ENCODE measurements around the gene DNAJC16. TPM values are rescaled to one million over a fixed set of nuclear protein-coding genes. Genes with fewer than 3 reads are reported as not detected.

The DNAJC16 gene
- total and polyA plus RNA-seq, 2 of the 13 experiments (the other 11 are each of a cell fraction or from before 2014, with no cell fraction given), result 11.4 to 15.4 TPM

DNA sequence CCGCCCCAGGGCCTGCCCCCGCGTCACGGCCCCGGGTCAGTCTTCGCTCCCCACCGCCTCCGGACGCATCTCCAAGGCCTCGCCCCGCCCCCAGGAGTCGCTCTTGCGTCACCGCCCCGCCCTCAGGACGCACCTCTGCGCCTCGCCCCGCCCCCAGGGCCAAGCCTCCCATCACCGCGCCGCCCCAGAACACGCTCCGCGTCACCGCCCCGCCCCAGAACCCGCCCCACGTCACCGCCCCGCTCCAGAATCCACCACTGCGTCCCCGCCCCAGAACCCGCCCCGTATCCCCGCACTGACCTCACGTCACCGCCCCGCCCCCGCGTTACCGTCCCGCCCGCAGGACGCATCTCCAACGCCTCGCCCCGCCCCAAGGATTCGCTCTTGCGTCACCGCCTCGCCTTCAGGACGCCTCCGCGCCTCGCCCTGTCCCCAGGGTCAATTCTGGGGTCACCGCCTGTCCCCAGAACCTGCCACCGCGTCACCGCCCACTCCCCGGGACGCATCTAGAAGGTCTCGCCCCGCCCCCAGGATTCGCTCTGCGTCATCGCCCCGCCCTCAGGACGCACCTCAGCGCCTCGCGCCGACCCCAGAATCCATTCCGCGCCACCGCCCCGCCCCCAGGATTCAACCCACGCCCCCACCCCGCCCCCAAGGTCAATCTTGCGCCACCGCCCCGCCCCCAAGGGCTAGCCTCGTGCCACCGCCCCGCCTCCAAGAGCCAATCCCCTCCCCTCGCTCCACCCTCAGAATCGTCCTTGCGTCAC is 2.2 kb upstream of the DNAJC16 start (continued):
- TF ChIP-seq KMT2B (CRISPR knock-in tag; IDR thresholded peaks at IDR 0.05) (no peak), ZNF564 (CRISPR knock-in tag; IDR thresholded peaks at IDR 0.05) (no peak), ZNF549 (CRISPR knock-in tag; IDR thresholded peaks at IDR 0.05) (no peak), MED1 (CRISPR knock-in tag; IDR thresholded peaks at IDR 0.05) (peak; percentile 8; the same call in 1 of the 2 replicates), ZKSCAN5 (CRISPR knock-in tag; IDR thresholded peaks at IDR 0.05) (no peak), BRCA1 (CRISPR knock-in tag; IDR thresholded peaks at IDR 0.05) (no peak), MIER3 (CRISPR knock-in tag; IDR thresholded peaks at IDR 0.05; ENCODE audit: borderline replicate concordance) (no peak), NFKB2 (CRISPR knock-in tag; IDR thresholded peaks at IDR 0.05; ENCODE audit: borderline replicate concordance) (no peak), NFAT5 (CRISPR knock-in tag; IDR thresholded peaks at IDR 0.05) (no peak), ZNF331 (CRISPR knock-in tag; IDR thresholded peaks at IDR 0.05) (no peak), ZNF484 (CRISPR knock-in tag; IDR thresholded peaks at IDR 0.05; ENCODE audit: borderline replicate concordance, low read depth) (no peak), ZNF143 (CRISPR knock-in tag; IDR thresholded peaks at IDR 0.05) (no peak), ZKSCAN8 (CRISPR knock-in tag; IDR thresholded peaks at IDR 0.05; ENCODE audit: borderline replicate concordance) (no peak), TARDBP (CRISPR knock-in tag; IDR thresholded peaks at IDR 0.05) (no peak; the same call in 1 of the 2 replicates), ZBTB43 (CRISPR knock-in tag; conservative IDR thresholded peaks at IDR 0.05) (no peak), ZNF713 (CRISPR knock-in tag; IDR thresholded peaks at IDR 0.05) (no peak), NRL (CRISPR knock-in tag; IDR thresholded peaks at IDR 0.05; ENCODE audit: borderline replicate concordance) (no peak), ATF7 (IDR thresholded peaks at IDR 0.05) (no peak), ATF7 (CRISPR knock-in tag; IDR thresholded peaks at IDR 0.05) (no peak), ZNF607 (CRISPR knock-in tag; IDR thresholded peaks at IDR 0.05; ENCODE audit: borderline replicate concordance) (no peak), GLMP (CRISPR knock-in tag; IDR thresholded peaks at IDR 0.05; ENCODE audit: borderline replicate concordance) (no peak), TBP (CRISPR knock-in tag; IDR thresholded peaks at IDR 0.05) (no peak)
- TF ChIP-seq, protein P1, sequence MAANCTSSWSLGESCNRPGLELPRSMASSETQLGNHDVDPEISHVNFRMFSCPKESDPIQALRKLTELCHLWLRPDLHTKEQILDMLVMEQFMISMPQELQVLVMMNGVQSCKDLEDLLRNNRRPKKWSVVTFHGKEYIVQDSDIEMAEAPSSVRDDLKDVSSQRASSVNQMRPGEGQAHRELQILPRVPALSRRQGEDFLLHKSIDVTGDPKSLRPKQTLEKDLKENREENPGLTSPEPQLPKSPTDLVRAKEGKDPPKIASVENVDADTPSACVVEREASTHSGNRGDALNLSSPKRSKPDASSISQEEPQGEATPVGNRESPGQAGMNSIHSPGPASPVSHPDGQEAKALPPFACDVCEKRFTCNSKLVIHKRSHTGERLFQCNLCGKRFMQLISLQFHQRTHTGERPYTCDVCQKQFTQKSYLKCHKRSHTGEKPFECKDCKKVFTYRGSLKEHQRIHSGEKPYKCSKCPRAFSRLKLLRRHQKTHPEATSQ (CRISPR knock-in tag; IDR thresholded peaks at IDR 0.05; ENCODE audit: borderline replicate concordance), result no peak

All from HepG2 (cell line).